Measurements from ENCODE around the gene PIK3CB. TPM values are rescaled to one million over a fixed set of nuclear protein-coding genes. Genes with fewer than 3 reads are reported as not detected.

PIK3CB gene
- total RNA-seq = 13.6 and 16.1 TPM in 2 replicates

GRCh38 chr3:138834596-138835396 lies at the start of gene PIK3CB:
Gene PIK3CB, minus strand, starts transcription at chr3:138834928. Its CDS starts 75,585 bp downstream, at chr3:138759343.

GRCh38 chr3:138608322-138609135 lies 226.2 kb downstream of the PIK3CB start, which contains the start of gene FAIM:
Gene FAIM, plus strand, starts transcription at chr3:138608771. Its CDS starts 10,956 bp downstream, at chr3:138619727.

Other genes with a start within 250 kb of the PIK3CB start
- 20.8 and 40.9 TPM in 2 replicates for gene CEP70, start 240.7 kb downstream of the PIK3CB start, total RNA-seq
- 6.3 and 11.3 TPM in 2 replicates for gene FAIM, start 226.2 kb downstream of the PIK3CB start, total RNA-seq
- not detected in 2 replicates for gene FOXL2, start 112.2 kb upstream of the PIK3CB start, total RNA-seq
- not detected in 2 replicates for gene FOXL2NB, start 112.3 kb upstream of the PIK3CB start, total RNA-seq
- gene PRR23A, start 171.3 kb upstream of the PIK3CB start, total RNA-seq = not detected in 2 replicates
- not detected in 2 replicates for gene PRR23B, start 186.0 kb upstream of the PIK3CB start, total RNA-seq
- gene PRR23C, start 210.0 kb upstream of the PIK3CB start, total RNA-seq = not detected in 2 replicates